ENCODE data around the gene MED16. TPM values are rescaled to one million over a fixed set of nuclear protein-coding genes. Genes with fewer than 3 reads are reported as not detected.
"Not testable (repeated sequence)": the region's sequence is repeated elsewhere in the genome, so short reads cannot be mapped to it uniquely, and the experiment has no call there.

The MED16 gene
- total RNA-seq, 1 experiment from 2014 or later = 83.1 TPM

DNA sequence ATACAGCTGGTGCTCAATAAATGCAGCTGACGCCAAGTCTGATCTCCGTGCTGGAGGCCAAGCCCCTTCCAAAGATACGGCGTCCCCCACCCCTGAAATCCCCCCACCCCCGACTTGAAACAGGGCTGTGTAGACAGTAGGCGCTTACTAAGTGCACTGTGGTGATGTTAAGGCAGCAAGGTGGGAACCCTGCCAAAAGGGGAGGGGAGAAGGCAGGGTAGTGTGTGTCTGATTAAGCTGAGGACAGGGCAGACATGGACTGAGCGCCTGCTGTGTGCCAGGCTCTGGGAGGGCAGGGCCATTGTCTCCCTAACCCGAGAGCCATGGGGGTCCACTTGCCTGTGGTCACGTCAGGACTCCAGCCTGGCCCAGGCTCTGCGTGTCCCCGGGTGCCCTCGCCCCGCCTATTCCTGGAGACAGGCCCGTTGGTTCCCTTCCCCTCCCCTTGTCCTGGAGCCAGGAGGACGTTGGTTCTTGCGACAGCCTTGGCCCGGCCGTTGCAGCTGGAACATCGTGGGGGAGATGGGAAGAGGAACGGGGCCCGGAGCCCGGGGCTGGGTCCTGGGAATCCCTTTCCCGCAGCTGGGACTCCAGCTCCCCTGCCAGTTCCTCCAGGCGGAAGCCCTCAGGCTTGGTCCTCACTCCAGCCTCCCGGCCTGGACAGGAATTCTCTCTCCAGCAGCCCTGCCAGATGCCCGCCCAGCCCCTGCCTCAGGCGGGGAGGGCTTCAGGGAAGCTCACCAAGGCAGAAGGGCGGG lies 42.6 kb downstream of the MED16 start:
- no peaks in the 10 kb centered on the region for H3K36me3 Mint-ChIP-seq (ENCODE audit: insufficient read depth in 1 of 3, low read depth in 3 of 3)
- no peak overlapping the region for H4K8ac ChIP-seq (replicated peaks; ENCODE audit: insufficient read length, low read depth, low read length)

GRCh38 chr19:849195-849594 lies 43.8 kb downstream of the MED16 start:
- WGBS (ENCODE audit: extremely low coverage, insufficient read length, low lambda C conversion rate) = no CpG with 5 or more reads among the region's 8 CpGs
- not testable (repeated sequence) for H3T11ph ChIP-seq (ENCODE audit: low read length); H2BK120ac ChIP-seq (ENCODE audit: low read depth, low read length, poor library complexity, severe bottlenecking); H3K9me3 Mint-ChIP-seq; H3K79me2 ChIP-seq (ENCODE audit: insufficient read depth, low read length); H4K5ac ChIP-seq (ENCODE audit: insufficient read length, low read depth, low read length); H2AK5ac ChIP-seq (ENCODE audit: insufficient read length, low read length); H3K23ac ChIP-seq (ENCODE audit: insufficient read length, low read depth, low read length); H3K79me1 ChIP-seq (ENCODE audit: insufficient read depth, low read depth, low read length, poor library complexity, severe bottlenecking); H3K4ac ChIP-seq (ENCODE audit: low read depth, low read length); H4K20me1 ChIP-seq (ENCODE audit: control insufficient read depth, insufficient read depth, insufficient read length); DNase-seq; H3K9me3 ChIP-seq (ENCODE audit: control insufficient read depth, low read depth, low read length); H3K18ac ChIP-seq (ENCODE audit: insufficient read length, low read depth, low read length); H2BK5ac ChIP-seq (ENCODE audit: insufficient read length, low read length); H2BK12ac ChIP-seq (ENCODE audit: insufficient read length, low read depth, low read length); H4K8ac ChIP-seq (replicated peaks; ENCODE audit: insufficient read length, low read depth, low read length); H3K56ac ChIP-seq (ENCODE audit: insufficient read length, low read depth, low read length); H3K27ac Mint-ChIP-seq; H3K4me3 Mint-ChIP-seq; H4K91ac ChIP-seq (ENCODE audit: insufficient read length, low read depth, low read length); H3K4me2 ChIP-seq (ENCODE audit: insufficient read depth, insufficient read length, low read length); H3K14ac ChIP-seq (ENCODE audit: insufficient read depth, low read length); H2BK15ac ChIP-seq (ENCODE audit: low read depth, low read length); H3K27me3 ChIP-seq (ENCODE audit: insufficient read depth, low read length); H3K36me3 Mint-ChIP-seq (ENCODE audit: insufficient read depth in 1 of 3, low read depth in 3 of 3); H2BK20ac ChIP-seq (ENCODE audit: low read depth, low read length, poor library complexity, severe bottlenecking); H3K9ac ChIP-seq (ENCODE audit: extremely low read depth, insufficient read length, low read length); H3K23me2 ChIP-seq (ENCODE audit: insufficient read length, low read depth, low read length, poor library complexity, severe bottlenecking); H3K27ac ChIP-seq (ENCODE audit: insufficient read length, low read depth, low read length); H3K4me1 ChIP-seq (ENCODE audit: insufficient read depth, low read length); H2AFZ ChIP-seq (ENCODE audit: low read length)
- H3K27me3 Mint-ChIP-seq (ENCODE audit: low read depth) = peaks cover 37% of the 10 kb centered on the region
- H3K4me1 Mint-ChIP-seq = peaks cover 2 to 11% of the 10 kb centered on the region in 2 experiments; a peak in 2 of 4 replicates

More for the DNA sequence above, 42.6 kb downstream of the MED16 start:
- H4K91ac ChIP-seq (ENCODE audit: insufficient read length, low read depth, low read length) = no peak overlapping the region
- H3K14ac ChIP-seq (ENCODE audit: insufficient read depth, low read length) = no peak overlapping the region
- H2AFZ ChIP-seq (ENCODE audit: low read length) = no peak overlapping the region
- DNase-seq = peak; percentile 42
- no peak overlapping the region for H4K5ac ChIP-seq (ENCODE audit: insufficient read length, low read depth, low read length)
- Mint-ChIP-seq H3K4me1 (peaks cover 2 to 9% of the 10 kb centered on the region in 2 experiments; a peak in 2 of 4 replicates), H3K27ac (no peak overlapping the region), H3K27me3 (ENCODE audit: low read depth) (peaks cover 26% of the 10 kb centered on the region), H3K9me3 (no peaks in the 10 kb centered on the region; a peak in 1 of 5 replicates), H3K4me3 (no peak overlapping the region)
- no peak overlapping the region for H3K9ac ChIP-seq (ENCODE audit: extremely low read depth, insufficient read length, low read length)
- no peak overlapping the region for H3K18ac ChIP-seq (ENCODE audit: insufficient read length, low read depth, low read length)
- no peak overlapping the region for H3K4ac ChIP-seq (ENCODE audit: low read depth, low read length)
- no peak overlapping the region for H3K56ac ChIP-seq (ENCODE audit: insufficient read length, low read depth, low read length)
- no peak overlapping the region for H2BK120ac ChIP-seq (ENCODE audit: low read depth, low read length, poor library complexity, severe bottlenecking)
- no peaks in the 10 kb centered on the region for H3K4me1 ChIP-seq (ENCODE audit: insufficient read depth, low read length)
- no peak overlapping the region for H3K4me2 ChIP-seq (ENCODE audit: insufficient read depth, insufficient read length, low read length)
- no peak overlapping the region for H3T11ph ChIP-seq (ENCODE audit: low read length)
- no peak overlapping the region for H2BK5ac ChIP-seq (ENCODE audit: insufficient read length, low read length)
- no peak overlapping the region for H2BK15ac ChIP-seq (ENCODE audit: low read depth, low read length)
- H3K79me1 ChIP-seq (ENCODE audit: insufficient read depth, low read depth, low read length, poor library complexity, severe bottlenecking) = no peaks in the 10 kb centered on the region
- no peaks in the 10 kb centered on the region for H3K9me3 ChIP-seq (ENCODE audit: control insufficient read depth, low read depth, low read length)
- H3K27me3 ChIP-seq (ENCODE audit: insufficient read depth, low read length) = no peaks in the 10 kb centered on the region
- no peaks in the 10 kb centered on the region for H4K20me1 ChIP-seq (ENCODE audit: control insufficient read depth, insufficient read depth, insufficient read length)
- H3K79me2 ChIP-seq (ENCODE audit: insufficient read depth, low read length) = no peaks in the 10 kb centered on the region
- WGBS (ENCODE audit: extremely low coverage, insufficient read length, low lambda C conversion rate) = no CpG with 5 or more reads among the region's 28 CpGs
- no peak overlapping the region for H2BK20ac ChIP-seq (ENCODE audit: low read depth, low read length, poor library complexity, severe bottlenecking)
- H3K23ac ChIP-seq (ENCODE audit: insufficient read length, low read depth, low read length) = no peak overlapping the region
- no peak overlapping the region for H2BK12ac ChIP-seq (ENCODE audit: insufficient read length, low read depth, low read length)
- no peak overlapping the region for H3K27ac ChIP-seq (ENCODE audit: insufficient read length, low read depth, low read length)
- TF ChIP-seq, protein P1, sequence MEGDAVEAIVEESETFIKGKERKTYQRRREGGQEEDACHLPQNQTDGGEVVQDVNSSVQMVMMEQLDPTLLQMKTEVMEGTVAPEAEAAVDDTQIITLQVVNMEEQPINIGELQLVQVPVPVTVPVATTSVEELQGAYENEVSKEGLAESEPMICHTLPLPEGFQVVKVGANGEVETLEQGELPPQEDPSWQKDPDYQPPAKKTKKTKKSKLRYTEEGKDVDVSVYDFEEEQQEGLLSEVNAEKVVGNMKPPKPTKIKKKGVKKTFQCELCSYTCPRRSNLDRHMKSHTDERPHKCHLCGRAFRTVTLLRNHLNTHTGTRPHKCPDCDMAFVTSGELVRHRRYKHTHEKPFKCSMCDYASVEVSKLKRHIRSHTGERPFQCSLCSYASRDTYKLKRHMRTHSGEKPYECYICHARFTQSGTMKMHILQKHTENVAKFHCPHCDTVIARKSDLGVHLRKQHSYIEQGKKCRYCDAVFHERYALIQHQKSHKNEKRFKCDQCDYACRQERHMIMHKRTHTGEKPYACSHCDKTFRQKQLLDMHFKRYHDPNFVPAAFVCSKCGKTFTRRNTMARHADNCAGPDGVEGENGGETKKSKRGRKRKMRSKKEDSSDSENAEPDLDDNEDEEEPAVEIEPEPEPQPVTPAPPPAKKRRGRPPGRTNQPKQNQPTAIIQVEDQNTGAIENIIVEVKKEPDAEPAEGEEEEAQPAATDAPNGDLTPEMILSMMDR (conservative IDR thresholded peaks at IDR 0.05) = no peak
- no peak overlapping the region for H2AK5ac ChIP-seq (ENCODE audit: insufficient read length, low read length)
- no peaks in the 10 kb centered on the region for H3K23me2 ChIP-seq (ENCODE audit: insufficient read length, low read depth, low read length, poor library complexity, severe bottlenecking)

Measured in H9 (cell line).